WTC11 (cell line): ENCODE results near the gene CISH. TPM values are rescaled to one million over a fixed set of nuclear protein-coding genes. Genes with fewer than 3 reads are reported as not detected.

ENCODE experiments used
- ATAC-seq: fragments of 200-7000 bp; cut with Tn5 transposase; 2 replicates; pipeline ENCODE4 v1.10.0; 2021; ENCODE audit warnings: mild to moderate bottlenecking, moderate library complexity
- CTCF ChIA-PET: fragments of 300-600 bp; sonication (Branson Sonifier 250); formaldehyde crosslinking; loops from one replicate; lab custom pipeline; 2021; ENCODE audit warnings: antibody characterized with exemption; lab: Charles Lee
- POLR2A ChIA-PET: fragments of 350-600 bp; sonication (Branson Sonifier 250); formaldehyde crosslinking; loops from one replicate; lab custom pipeline; 2021; ENCODE audit warnings: antibody characterized with exemption; lab: Charles Lee
- DNase-seq: peaks from one replicate; pipeline ENCODE4 v3.0.0; 2021; ENCODE audit warnings: low spot score
- H3K27ac Mint-ChIP-seq: 2 replicates; pipeline ENCODE4 v1.8.0; 2021; ENCODE audit warnings: mixed read lengths
- H3K27me3 Mint-ChIP-seq: 2 replicates; pipeline ENCODE4 v1.8.0; 2021; ENCODE audit warnings: low read depth, mild to moderate bottlenecking, moderate library complexity, mixed read lengths
- H3K36me3 Mint-ChIP-seq: 2 replicates; pipeline ENCODE4 v1.8.0; 2021; ENCODE audit warnings: mixed read lengths
- H3K4me1 Mint-ChIP-seq: 2 replicates; pipeline ENCODE4 v1.8.0; 2022; ENCODE audit warnings: mixed read lengths
- H3K4me3 Mint-ChIP-seq: 2 replicates; pipeline ENCODE4 v1.8.0; 2021; ENCODE audit warnings: mild to moderate bottlenecking, moderate library complexity, mixed read lengths
- H3K9me3 Mint-ChIP-seq: 2 replicates; pipeline ENCODE4 v1.8.0; 2021; ENCODE audit warnings: mixed read lengths
- ARID4B ChIP-seq: sonication (generic); formaldehyde crosslinking; IDR thresholded peaks from 2 replicates; pipeline ENCODE4 v1.8.0; 2023; ENCODE audit warnings: missing genetic modification reagents, mild to moderate bottlenecking, borderline replicate concordance
- ATF1 ChIP-seq: sonication (generic); formaldehyde crosslinking; IDR thresholded peaks from 2 replicates; pipeline ENCODE4 v1.8.1; 2023; ENCODE audit warnings: mild to moderate bottlenecking, moderate library complexity, missing genetic modification reagents
- CDX4 ChIP-seq: fragments of 250-450 bp; sonication (Bioruptor Pico); IDR thresholded peaks from 2 replicates; pipeline ENCODE4 v1.9.0; 2021; ENCODE audit warnings: moderate library complexity, mild to moderate bottlenecking, inconsistent platforms, borderline replicate concordance
- CREM ChIP-seq: sonication (generic); formaldehyde crosslinking; IDR thresholded peaks from 2 replicates; pipeline ENCODE4 v1.8.1; 2022; ENCODE audit warnings: mild to moderate bottlenecking, missing genetic modification reagents, moderate library complexity
- ESRRA ChIP-seq: sonication (generic); formaldehyde crosslinking; IDR thresholded peaks from 2 replicates; pipeline ENCODE4 v1.8.1; 2022; ENCODE audit warnings: mild to moderate bottlenecking, missing genetic modification reagents, borderline replicate concordance
- ETV6 ChIP-seq: sonication (generic); formaldehyde crosslinking; IDR thresholded peaks from 2 replicates; pipeline ENCODE4 v1.8.1; 2022; ENCODE audit warnings: mild to moderate bottlenecking, missing genetic modification reagents
- FOXK1 ChIP-seq: sonication (generic); formaldehyde crosslinking; IDR thresholded peaks from 2 replicates; pipeline ENCODE4 v1.8.0; 2022; ENCODE audit warnings: mild to moderate bottlenecking, moderate library complexity, missing genetic modification reagents
- FOXP4 ChIP-seq: sonication (generic); formaldehyde crosslinking; IDR thresholded peaks from 2 replicates; pipeline ENCODE4 v1.8.0; 2022; ENCODE audit warnings: mild to moderate bottlenecking, missing genetic modification reagents
- GABPB1 ChIP-seq: sonication (generic); formaldehyde crosslinking; IDR thresholded peaks from 2 replicates; pipeline ENCODE4 v1.8.1; 2023; ENCODE audit warnings: mild to moderate bottlenecking, missing genetic modification reagents
- MAX ChIP-seq: sonication (generic); formaldehyde crosslinking; IDR thresholded peaks from 2 replicates; pipeline ENCODE4 v1.8.0; 2022; ENCODE audit warnings: mild to moderate bottlenecking, missing genetic modification reagents
- NR3C1 ChIP-seq: sonication (generic); formaldehyde crosslinking; conservative IDR thresholded peaks from 2 replicates; pipeline ENCODE4 v1.8.1; 2023; ENCODE audit warnings: low read depth, mild to moderate bottlenecking, missing genetic modification reagents
- PRDM15 ChIP-seq: sonication (generic); formaldehyde crosslinking; IDR thresholded peaks from 2 replicates; pipeline ENCODE4 v1.8.0; 2022; ENCODE audit warnings: missing genetic modification reagents
- PREB ChIP-seq: sonication (generic); formaldehyde crosslinking; IDR thresholded peaks from 2 replicates; pipeline ENCODE4 v1.8.1; 2022; ENCODE audit warnings: mild to moderate bottlenecking, missing genetic modification reagents, moderate library complexity, borderline replicate concordance
- SP1 ChIP-seq: sonication (generic); formaldehyde crosslinking; conservative IDR thresholded peaks from 2 replicates; pipeline ENCODE4 v1.8.1; 2022; ENCODE audit warnings: missing genetic modification reagents
- TEAD1 ChIP-seq: sonication (generic); formaldehyde crosslinking; IDR thresholded peaks from 2 replicates; pipeline ENCODE4 v1.8.0; 2022; ENCODE audit warnings: mild to moderate bottlenecking, missing genetic modification reagents
- USF1 ChIP-seq: sonication (generic); formaldehyde crosslinking; IDR thresholded peaks from 2 replicates; pipeline ENCODE4 v1.8.0; 2022; ENCODE audit warnings: mild to moderate bottlenecking, missing genetic modification reagents
- ZBTB43 ChIP-seq: sonication (generic); formaldehyde crosslinking; IDR thresholded peaks from 2 replicates; pipeline ENCODE4 v1.8.1; 2023; ENCODE audit warnings: mild to moderate bottlenecking, missing genetic modification reagents
- ZMAT4 ChIP-seq: fragments of 250-450 bp; sonication (Bioruptor Pico); IDR thresholded peaks from 2 replicates; pipeline ENCODE4 v1.9.0; 2021; ENCODE audit warnings: mild to moderate bottlenecking
- ZNF121 ChIP-seq: sonication (generic); formaldehyde crosslinking; IDR thresholded peaks from 2 replicates; pipeline ENCODE4 v1.8.0; 2023; ENCODE audit warnings: missing genetic modification reagents
- total RNA-seq: library from RNA; stranded (reverse); gene quantifications from 3 replicates; pipeline ENCODE4 v1.2.3, GENCODE V29; 2021

CISH gene
- total RNA-seq, 1 experiment from 2014 or later = 2.4 TPM

GRCh38 chr3:50568947-50569749 lies 42.4 kb downstream of the CISH start, which contains the start of gene HEMK1:
HEMK1 (plus strand) TSS chr3:50569522; CDS start chr3:50571105, 1,583 bp downstream.
- peaks cover 17% of the 10 kb centered on the region for H3K27me3 Mint-ChIP-seq
- peak; percentile 72 for ATAC-seq
- CTCF ChIA-PET = interaction anchor here (0.5 to 5.5 kb wide), 23 partner anchors 14 to 1155 kb away, joined by 3 to 98 read pairs (median 5); partner anchors contain the start of genes CACNA2D2, CISH, CYB561D2 and MAPKAPK3
- TF ChIP-seq USF1 (CRISPR knock-in tag) = peak; percentile 42; the same call in 1 of the 2 replicates
- peak; percentile 44; the same call in 1 of the 2 replicates for TF ChIP-seq ZBTB43 (CRISPR knock-in tag)
- peak; percentile 73 for TF ChIP-seq GABPB1 (CRISPR knock-in tag)
- peak; percentile 89 for TF ChIP-seq SP1 (CRISPR knock-in tag)
- TF ChIP-seq ESRRA (CRISPR knock-in tag) = no peak
- TF ChIP-seq ETV6 (CRISPR knock-in tag) = peak; percentile 78
- 0 out of 2 replicates have a peak, but pooled peaks have one; percentile 40 for TF ChIP-seq TEAD1 (CRISPR knock-in tag)
- TF ChIP-seq ATF1 (CRISPR knock-in tag) = peak; percentile 66; the same call in 1 of the 2 replicates
- TF ChIP-seq ZNF121 (CRISPR knock-in tag) = peak; percentile 89
- no peak for TF ChIP-seq PRDM15
- peak; percentile 92 for TF ChIP-seq CREM (CRISPR knock-in tag)
- TF ChIP-seq CDX4 (CRISPR knock-in tag) = no peak
- 0 out of 2 replicates have a peak, but pooled peaks have one; percentile 69 for TF ChIP-seq ARID4B (CRISPR knock-in tag)
- TF ChIP-seq ZMAT4 (CRISPR knock-in tag) = no peak
- TF ChIP-seq MAX (CRISPR knock-in tag) = 0 out of 2 replicates have a peak, but pooled peaks have one; percentile 27
- TF ChIP-seq NR3C1 (CRISPR knock-in tag) = 0 out of 2 replicates have a peak, but pooled peaks have one; percentile 47
- TF ChIP-seq FOXK1 (CRISPR knock-in tag) = peak; percentile 56
- no peak for TF ChIP-seq PREB (CRISPR knock-in tag)
- peak; percentile 31; the same call in 1 of the 2 replicates for TF ChIP-seq FOXP4 (CRISPR knock-in tag)

More at GRCh38 chr3:50568947-50569749, 42.4 kb downstream of the CISH start, which contains the start of gene HEMK1:
- H3K27ac Mint-ChIP-seq = peak within 1 kb of the TSS; percentile 91
- no peaks in the 10 kb centered on the region for H3K9me3 Mint-ChIP-seq
- peak within 1 kb of the TSS; percentile 96 for H3K4me3 Mint-ChIP-seq
- no peaks in the 10 kb centered on the region for H3K36me3 Mint-ChIP-seq
- peak; percentile 99 for DNase-seq
- POLR2A ChIA-PET = interaction anchor here (0.5 to 1.5 kb wide), 6 partner anchors 33 to 232 kb away, joined by 3 to 4 read pairs (median 3); partner anchors contain the start of genes CYB561D2 and NPRL2
- H3K4me1 Mint-ChIP-seq = peaks cover 17% of the 10 kb centered on the region
